ENCODE measurements around the gene L3MBTL4.

DNA sequence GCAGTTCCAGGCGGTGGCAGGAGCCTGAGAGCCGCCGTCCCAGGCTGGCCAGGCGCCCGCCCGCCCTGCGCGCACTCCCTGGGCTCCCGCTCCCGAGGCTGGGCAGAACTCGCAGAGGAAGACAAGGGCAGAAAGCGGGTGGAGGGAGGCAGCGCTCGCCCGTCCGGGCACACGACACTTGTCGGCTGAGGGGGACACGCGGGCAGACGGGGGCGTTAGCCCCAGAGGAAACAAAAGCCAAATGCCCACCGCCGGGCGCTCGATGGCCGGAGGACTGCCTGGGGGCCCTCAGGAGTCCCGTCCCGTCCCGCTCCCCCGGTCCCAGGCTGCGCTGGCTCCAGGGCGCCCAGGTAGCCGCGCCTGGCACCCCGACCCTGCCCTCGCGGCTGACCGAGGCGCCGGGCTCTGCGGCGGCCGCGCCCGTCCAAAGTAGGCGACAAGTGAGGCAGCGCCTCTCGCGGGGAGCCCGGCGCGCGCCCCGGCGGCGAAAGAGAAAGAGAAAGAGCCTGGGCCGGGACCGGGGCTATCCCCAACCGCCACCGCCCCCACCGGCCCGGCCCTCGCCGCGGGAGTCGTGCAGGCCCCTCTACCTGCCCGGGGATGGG lies 491 bp downstream of the L3MBTL4 start:
- TF ChIP-seq, protein P1, sequence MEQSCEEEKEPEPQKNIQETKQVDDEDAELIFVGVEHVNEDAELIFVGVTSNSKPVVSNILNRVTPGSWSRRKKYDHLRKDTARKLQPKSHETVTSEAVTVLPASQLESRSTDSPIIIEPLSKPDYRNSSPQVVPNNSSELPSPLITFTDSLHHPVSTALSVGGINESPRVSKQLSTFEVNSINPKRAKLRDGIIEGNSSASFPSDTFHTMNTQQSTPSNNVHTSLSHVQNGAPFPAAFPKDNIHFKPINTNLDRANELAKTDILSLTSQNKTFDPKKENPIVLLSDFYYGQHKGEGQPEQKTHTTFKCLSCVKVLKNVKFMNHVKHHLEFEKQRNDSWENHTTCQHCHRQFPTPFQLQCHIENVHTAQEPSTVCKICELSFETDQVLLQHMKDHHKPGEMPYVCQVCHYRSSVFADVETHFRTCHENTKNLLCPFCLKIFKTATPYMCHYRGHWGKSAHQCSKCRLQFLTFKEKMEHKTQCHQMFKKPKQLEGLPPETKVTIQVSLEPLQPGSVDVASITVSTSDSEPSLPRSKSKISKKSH (CRISPR knock-in tag; IDR thresholded peaks at IDR 0.05): no peak
- TF ChIP-seq, protein P2, sequence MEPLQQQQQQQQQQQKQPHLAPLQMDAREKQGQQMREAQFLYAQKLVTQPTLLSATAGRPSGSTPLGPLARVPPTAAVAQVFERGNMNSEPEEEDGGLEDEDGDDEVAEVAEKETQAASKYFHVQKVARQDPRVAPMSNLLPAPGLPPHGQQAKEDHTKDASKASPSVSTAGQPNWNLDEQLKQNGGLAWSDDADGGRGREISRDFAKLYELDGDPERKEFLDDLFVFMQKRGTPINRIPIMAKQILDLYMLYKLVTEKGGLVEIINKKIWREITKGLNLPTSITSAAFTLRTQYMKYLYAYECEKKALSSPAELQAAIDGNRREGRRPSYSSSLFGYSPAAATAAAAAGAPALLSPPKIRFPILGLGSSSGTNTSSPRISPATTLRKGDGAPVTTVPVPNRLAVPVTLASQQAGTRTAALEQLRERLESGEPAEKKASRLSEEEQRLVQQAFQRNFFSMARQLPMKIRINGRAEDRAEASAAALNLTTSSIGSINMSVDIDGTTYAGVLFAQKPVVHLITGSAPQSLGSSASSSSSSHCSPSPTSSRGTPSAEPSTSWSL (CRISPR knock-in tag; IDR thresholded peaks at IDR 0.05; ENCODE audit: borderline replicate concordance): no peak
- TF ChIP-seq MTA3 (IDR thresholded peaks at IDR 0.05; ENCODE audit: borderline replicate concordance): no peak
- TF ChIP-seq, protein P3, sequence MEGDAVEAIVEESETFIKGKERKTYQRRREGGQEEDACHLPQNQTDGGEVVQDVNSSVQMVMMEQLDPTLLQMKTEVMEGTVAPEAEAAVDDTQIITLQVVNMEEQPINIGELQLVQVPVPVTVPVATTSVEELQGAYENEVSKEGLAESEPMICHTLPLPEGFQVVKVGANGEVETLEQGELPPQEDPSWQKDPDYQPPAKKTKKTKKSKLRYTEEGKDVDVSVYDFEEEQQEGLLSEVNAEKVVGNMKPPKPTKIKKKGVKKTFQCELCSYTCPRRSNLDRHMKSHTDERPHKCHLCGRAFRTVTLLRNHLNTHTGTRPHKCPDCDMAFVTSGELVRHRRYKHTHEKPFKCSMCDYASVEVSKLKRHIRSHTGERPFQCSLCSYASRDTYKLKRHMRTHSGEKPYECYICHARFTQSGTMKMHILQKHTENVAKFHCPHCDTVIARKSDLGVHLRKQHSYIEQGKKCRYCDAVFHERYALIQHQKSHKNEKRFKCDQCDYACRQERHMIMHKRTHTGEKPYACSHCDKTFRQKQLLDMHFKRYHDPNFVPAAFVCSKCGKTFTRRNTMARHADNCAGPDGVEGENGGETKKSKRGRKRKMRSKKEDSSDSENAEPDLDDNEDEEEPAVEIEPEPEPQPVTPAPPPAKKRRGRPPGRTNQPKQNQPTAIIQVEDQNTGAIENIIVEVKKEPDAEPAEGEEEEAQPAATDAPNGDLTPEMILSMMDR (IDR thresholded peaks at IDR 0.05 in 2 of 3, conservative IDR thresholded peaks at IDR 0.05 in 1 of 3; ENCODE audit: insufficient read depth in 2 of 3, low read depth in 1 of 3, low read length in 3 of 3): no peak
- no peak for TF ChIP-seq TARDBP (IDR thresholded peaks at IDR 0.05)
- no peak for TF ChIP-seq HDGF (IDR thresholded peaks at IDR 0.05)
- TF ChIP-seq, protein P4, sequence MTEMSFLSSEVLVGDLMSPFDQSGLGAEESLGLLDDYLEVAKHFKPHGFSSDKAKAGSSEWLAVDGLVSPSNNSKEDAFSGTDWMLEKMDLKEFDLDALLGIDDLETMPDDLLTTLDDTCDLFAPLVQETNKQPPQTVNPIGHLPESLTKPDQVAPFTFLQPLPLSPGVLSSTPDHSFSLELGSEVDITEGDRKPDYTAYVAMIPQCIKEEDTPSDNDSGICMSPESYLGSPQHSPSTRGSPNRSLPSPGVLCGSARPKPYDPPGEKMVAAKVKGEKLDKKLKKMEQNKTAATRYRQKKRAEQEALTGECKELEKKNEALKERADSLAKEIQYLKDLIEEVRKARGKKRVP (CRISPR knock-in tag; IDR thresholded peaks at IDR 0.05): no peak
- no peak for TF ChIP-seq LARP7 (IDR thresholded peaks at IDR 0.05)
- no peak for TF ChIP-seq ZNF354B (CRISPR knock-in tag; IDR thresholded peaks at IDR 0.05)

Measured in K562 (cell line).